GM23248 (cell line): ENCODE data around the gene RTRAF.

Source experiments
- EZH2 ChIP-seq: fragments of 200-600 bp; sonication (generic); IDR thresholded peaks from 2 replicates; pipeline ENCODE4 v1.6.1; 2018; ENCODE audit warnings: antibody characterized with exemption, mild to moderate bottlenecking; ENCODE audit not compliant: insufficient read depth, poor library complexity, severe bottlenecking
- EZH2phosphoT487 ChIP-seq: fragments of 200-600 bp; sonication (generic); IDR thresholded peaks from 2 replicates; pipeline ENCODE4 v1.6.1; 2018; ENCODE audit warnings: antibody characterized with exemption, moderate library complexity, mild to moderate bottlenecking, low read depth; ENCODE audit not compliant: insufficient read depth

DNA sequence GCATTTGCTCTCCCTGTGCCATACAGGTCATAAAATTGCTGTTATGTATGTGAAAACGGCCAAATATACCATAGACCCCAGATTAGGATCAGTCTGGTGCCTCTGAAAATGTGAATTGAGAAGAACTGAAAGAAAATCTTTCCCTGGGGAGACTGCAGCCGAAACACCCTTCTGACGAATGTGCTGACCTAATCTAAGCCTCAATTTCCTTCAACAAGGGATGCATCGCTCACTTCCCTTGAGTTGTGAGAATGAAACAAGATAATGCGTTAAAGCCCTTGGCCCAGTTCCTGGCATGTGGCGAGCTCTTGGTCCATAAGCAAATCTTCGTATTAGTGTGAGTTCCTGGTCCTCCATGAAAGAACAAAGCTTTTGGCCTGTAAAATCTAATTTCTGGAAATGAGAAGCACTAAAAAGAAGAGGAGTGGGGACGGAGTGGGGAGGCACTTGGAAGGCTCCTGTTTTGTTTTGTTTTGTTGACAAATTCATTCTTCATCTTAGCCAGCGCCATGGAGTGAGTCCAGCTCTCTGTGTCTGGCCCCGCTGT, 49.5 kb upstream of the RTRAF start:
- TF ChIP-seq EZH2phosphoT487 (no peak), EZH2 (no peak)
